Tibial artery (tissue), 4 donors: ENCODE measurements around the gene SNRNP27.
A peak's percentile ranks its signal among the peaks of the same experiment; 100 is the strongest.

Experiments used
- DNase-seq, 2 donors: peaks; one replicate each; pipeline ENCODE4 v3.0.0-alpha.2; 2019
- H3K27ac ChIP-seq, 2 donors: fragments of 200-600 bp; sonication (generic) in 1 of 2; 1 replicate in 1 of 2; 2 replicates in 1 of 2; pipeline ENCODE4 v1.5.1; 2018 to 2019; ENCODE audit warnings: mild to moderate bottlenecking in 1 of 2
- H3K27me3 ChIP-seq, 2 donors: fragments of 200-600 bp; sonication (generic) in 1 of 2; one replicate each; pipeline versions ENCODE4 v1.5.1 to v1.6.0; 2016 to 2019
- H3K36me3 ChIP-seq, 3 donors: fragments of 200-600 bp; sonication (generic) in 2 of 3; one replicate each; pipeline ENCODE4 v1.5.1; 2016 to 2019; ENCODE audit warnings: mild to moderate bottlenecking in 2 of 3
- H3K4me1 ChIP-seq, 4 donors: fragments of 200-600 bp; sonication (generic) in 2 of 4; 1 replicate in 3 of 4; 2 replicates in 1 of 4; pipeline ENCODE4 v1.5.1; 2016 to 2019
- H3K4me3 ChIP-seq, 2 donors: fragments of 200-600 bp; sonication (generic) in 1 of 2; 1 replicate in 1 of 2; 2 replicates in 1 of 2; pipeline ENCODE4 v1.5.1; 2018 to 2019; ENCODE audit warnings: mild to moderate bottlenecking in 2 of 2
- H3K9me3 ChIP-seq, 3 donors: fragments of 200-600 bp; sonication (generic) in 1 of 3; one replicate each; pipeline ENCODE4 v1.5.1; 2016 to 2019
- CTCF ChIP-seq, 2 experiments: fragments of 200-600 bp in 1 of 2; fragments of 450-650 bp in 1 of 2; IDR thresholded peaks; one replicate each; pipeline ENCODE4 v1.5.1; 2017 to 2019; ENCODE audit warnings: antibody characterized with exemption in 2 of 2, mild to moderate bottlenecking in 1 of 2, moderate library complexity in 1 of 2
- intact Hi-C: fragments of 100-400 bp; cut with DNase I; formaldehyde crosslinking; loops from one replicate; pipeline ENCODE4 v1.15.0; 2023; ENCODE audit warnings: low total_unique reads

Gene SNRNP27

DNA sequence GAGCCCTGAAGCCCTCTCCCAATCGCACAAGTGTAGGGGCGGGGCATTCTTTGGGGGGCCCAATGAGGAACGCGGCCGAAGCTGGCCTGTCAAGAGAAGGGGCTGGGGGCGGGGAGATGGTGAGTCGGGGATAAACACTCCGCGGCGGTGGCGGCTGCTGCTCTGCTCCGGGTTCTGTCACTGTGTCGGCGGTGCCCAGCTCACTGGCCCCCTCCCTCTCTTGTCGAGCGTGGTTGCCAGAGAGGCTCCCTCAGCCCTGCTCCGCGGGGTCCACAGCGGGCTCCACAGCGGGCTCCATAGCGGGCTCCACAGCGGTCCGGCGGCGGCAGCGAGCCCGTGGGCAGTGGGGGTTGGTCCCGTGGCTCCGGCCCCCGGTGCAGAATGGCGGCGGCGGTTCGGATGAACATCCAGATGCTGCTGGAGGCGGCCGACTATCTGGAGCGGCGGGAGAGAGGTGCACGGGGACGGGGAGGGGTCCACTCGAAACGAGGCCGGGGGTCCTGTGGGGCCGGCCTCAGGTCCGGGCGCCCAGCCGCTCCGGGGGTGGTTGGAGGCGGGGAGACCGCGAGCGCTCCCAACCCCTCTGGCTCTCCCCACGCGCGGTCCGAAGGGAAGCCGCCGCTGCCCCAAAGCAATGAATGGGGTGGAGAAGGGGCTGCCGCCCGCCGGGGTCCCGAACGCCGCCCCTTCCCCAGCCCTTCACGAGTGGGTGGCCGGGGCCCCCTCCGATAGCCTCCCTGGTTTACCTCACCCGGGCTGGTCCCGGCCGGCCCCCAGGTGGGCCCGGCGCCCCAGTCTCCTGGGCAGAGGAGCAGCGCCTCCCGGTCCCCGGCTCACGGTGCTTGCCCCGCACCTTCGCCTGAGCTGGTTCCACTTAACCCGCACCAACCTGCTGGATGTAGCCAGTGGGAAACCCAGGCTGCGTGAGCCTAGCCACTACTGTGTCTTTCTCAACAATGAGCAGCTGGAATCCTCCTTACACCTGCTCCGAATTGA lies 21.5 kb downstream of the SNRNP27 start, which contains the start of gene MXD1:
TSS of gene MXD1 (plus strand) at position 160 of the 996 bp plus-strand sequence. CDS start at position 382, 222 bp downstream.
- peak in 1 of 2 donors; percentile 68 for DNase-seq
- H3K27ac ChIP-seq = peak within 1 kb of the TSS; percentile 90 to 95
- H3K9me3 ChIP-seq = no peaks in the 10 kb centered on the region

DNA sequence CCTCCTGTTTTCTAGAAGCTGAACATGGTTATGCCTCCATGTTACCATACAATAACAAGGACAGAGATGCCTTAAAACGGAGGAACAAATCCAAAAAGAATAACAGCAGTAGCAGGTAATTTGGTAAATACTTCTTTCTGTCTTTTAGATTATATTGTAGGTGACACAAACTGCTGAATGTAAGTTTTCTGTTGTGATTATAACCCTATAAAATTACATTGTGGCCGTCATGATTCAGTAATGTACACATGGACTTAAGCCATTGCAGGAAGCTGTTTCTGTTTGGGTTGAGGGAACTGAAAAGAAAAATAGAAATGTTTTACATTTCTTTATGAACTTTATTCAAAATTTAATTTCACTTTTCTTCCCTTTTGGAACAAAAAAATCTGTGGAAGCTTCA lies 22.4 kb downstream of the SNRNP27 start:
- H3K27ac ChIP-seq = peak overlapping the region; percentile 90 to 95
- H3K27me3 ChIP-seq = no peaks in the 10 kb centered on the region
- no peaks in the 10 kb centered on the region for H3K9me3 ChIP-seq
- peaks cover 0 to 36% (median 21%) of the 10 kb centered on the region in 4 donors for H3K4me1 ChIP-seq
- DNase-seq = no peak
- intact Hi-C loops = loop anchor here (5.0 to 10.0 kb wide), 2 partner anchors 226 to 329 kb away; partner anchors contain the start of gene TIA1
- no peak for TF ChIP-seq CTCF (IDR thresholded peaks at IDR 0.05)
- H3K36me3 ChIP-seq = peaks cover 3 to 16% (median 3%) of the 10 kb centered on the region in 3 donors
- H3K4me3 ChIP-seq = peak overlapping the region; percentile 84 to 95

More for the DNA sequence above, 21.5 kb downstream of the SNRNP27 start, which contains the start of gene MXD1:
- H3K4me1 ChIP-seq = peaks cover 0 to 36% (median 21%) of the 10 kb centered on the region in 4 donors
- no peaks in the 10 kb centered on the region for H3K27me3 ChIP-seq
- no peak for TF ChIP-seq CTCF (IDR thresholded peaks at IDR 0.05)
- H3K4me3 ChIP-seq = peak within 1 kb of the TSS; percentile 84 to 95
- peaks cover 3 to 16% (median 5%) of the 10 kb centered on the region in 3 donors for H3K36me3 ChIP-seq
- intact Hi-C loops = loop anchor here (2.0 to 10.0 kb wide), 4 partner anchors 156 to 387 kb away; partner anchors contain the start of genes FAM136A and TIA1

GRCh38 chr2:69917852-69918251 lies 24.1 kb downstream of the SNRNP27 start:
- TF ChIP-seq CTCF (IDR thresholded peaks at IDR 0.05) = no peak
- Histone ChIP-seq H3K27ac (peak overlapping the region; percentile 41 to 61), H3K4me3 (no peak overlapping the region), H3K9me3 (no peaks in the 10 kb centered on the region), H3K27me3 (no peaks in the 10 kb centered on the region), H3K4me1 (peaks cover 0 to 36% (median 21%) of the 10 kb centered on the region in 4 donors), H3K36me3 (peaks cover 15 to 31% (median 16%) of the 10 kb centered on the region in 3 donors)
- intact Hi-C loops = loop anchor here (5.0 to 10.0 kb wide), 2 partner anchors 224 to 327 kb away; partner anchors contain the start of gene TIA1
- no peak for DNase-seq

GRCh38 chr2:69918401-69918800 lies 24.6 kb downstream of the SNRNP27 start:
- intact Hi-C loops = loop anchor here (5.0 to 10.0 kb wide), 2 partner anchors 224 to 326 kb away; partner anchors contain the start of gene TIA1
- Histone ChIP-seq H3K4me1 (peaks cover 0 to 36% (median 21%) of the 10 kb centered on the region in 4 donors), H3K36me3 (peaks cover 15 to 35% (median 21%) of the 10 kb centered on the region in 3 donors), H3K9me3 (no peaks in the 10 kb centered on the region), H3K4me3 (no peak overlapping the region), H3K27me3 (no peaks in the 10 kb centered on the region), H3K27ac (peak overlapping the region; percentile 41 to 61)
- TF ChIP-seq CTCF (IDR thresholded peaks at IDR 0.05) = no peak
- no peak for DNase-seq

- H3K36me3 ChIP-seq = peaks cover 15 to 52% (median 25%) of the 10 kb centered on the region in 3 donors
- DNase-seq = no peak
- intact Hi-C loops = no loop called here
- H3K27ac ChIP-seq = no peak overlapping the region
- H3K4me1 ChIP-seq = peaks cover 0 to 6% (median 0%) of the 10 kb centered on the region in 4 donors
- no peaks in the 10 kb centered on the region for H3K9me3 ChIP-seq
- no peaks in the 10 kb centered on the region for H3K27me3 ChIP-seq
- H3K4me3 ChIP-seq = no peak overlapping the region
- TF ChIP-seq CTCF (IDR thresholded peaks at IDR 0.05) = no peak
These were observed 29.4 kb downstream of the SNRNP27 start for GRCh38 chr2:69923116-69923515.
